Activated CD4-positive, alpha-beta T cell treated with anti-CD3 and anti-CD28 coated beads for 4 hours (primary cell): ENCODE data around the gene FCER1G.

ENCODE experiments used
- DNase-seq, 2 donors: peaks; one replicate each; pipeline ENCODE4 v3.0.0-alpha.2; 2020

Gene FCER1G

DNA sequence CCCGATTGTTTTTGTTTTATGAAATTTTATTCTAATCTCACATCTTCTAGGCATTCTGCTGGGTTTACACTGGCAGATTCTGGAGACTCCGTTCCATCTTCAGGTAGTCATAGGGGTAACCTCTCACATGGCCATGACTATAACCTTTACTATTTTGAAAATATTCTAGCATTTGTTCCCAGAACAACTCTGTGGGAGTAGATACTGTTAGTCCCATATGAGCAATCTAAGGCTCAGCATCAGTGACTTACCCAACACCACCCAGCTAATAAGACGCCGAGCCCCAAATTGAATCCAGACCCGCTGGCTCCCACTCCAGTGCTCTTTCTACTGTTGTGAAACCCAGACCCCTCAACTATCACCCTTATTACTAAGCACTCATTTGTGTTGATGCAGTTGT is 26.1 kb upstream of the FCER1G start:
- no peak for DNase-seq

DNA sequence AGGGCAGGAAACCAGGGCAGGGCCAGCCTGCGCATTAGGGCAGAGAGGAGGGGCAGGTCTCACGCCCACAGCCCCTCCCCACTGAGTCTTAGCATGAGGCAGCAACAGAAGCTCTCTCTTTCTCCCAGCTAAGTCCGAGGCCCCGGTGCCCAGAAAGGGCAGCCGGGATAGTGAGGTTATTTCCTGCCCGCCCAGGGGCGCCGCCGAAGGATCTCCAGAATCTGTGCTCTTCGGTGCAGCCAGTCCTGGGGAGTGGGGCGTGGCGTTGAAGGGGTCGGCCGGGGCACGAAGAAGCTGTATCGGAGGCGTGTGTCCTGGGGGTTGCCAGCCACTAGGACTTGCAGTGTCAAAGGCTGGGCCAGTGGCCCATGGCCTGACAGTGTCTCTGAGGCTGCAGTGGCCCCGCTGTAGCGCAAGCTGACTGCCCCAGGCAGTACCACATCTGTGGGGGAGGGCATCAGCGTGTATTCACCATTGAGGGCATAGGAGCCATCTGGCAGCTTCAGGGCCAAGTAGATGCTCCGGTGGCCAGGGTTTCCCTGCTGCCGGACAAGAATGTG is 24.1 kb upstream of the FCER1G start:
- DNase-seq, result no peak

DNA sequence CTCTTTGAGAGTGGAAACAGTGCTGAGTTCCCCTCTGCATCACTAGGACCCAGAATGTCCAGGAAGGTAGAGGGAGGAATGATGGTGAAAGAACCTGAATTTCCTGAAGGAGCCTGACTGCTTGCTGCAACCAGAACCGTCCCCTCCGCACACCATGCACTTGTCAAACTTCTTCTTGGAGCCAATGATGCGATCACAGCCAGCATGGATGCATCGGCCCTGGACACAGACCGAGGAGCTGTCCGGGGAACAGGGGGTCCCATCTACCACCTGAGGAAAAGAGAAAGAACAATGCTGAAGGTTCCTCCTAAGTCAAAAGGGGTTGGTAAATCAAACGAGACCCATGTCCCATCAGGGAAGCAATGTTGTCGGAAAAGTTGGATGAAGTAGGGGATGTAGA is 23.1 kb upstream of the FCER1G start:
- no peak for DNase-seq

DNA sequence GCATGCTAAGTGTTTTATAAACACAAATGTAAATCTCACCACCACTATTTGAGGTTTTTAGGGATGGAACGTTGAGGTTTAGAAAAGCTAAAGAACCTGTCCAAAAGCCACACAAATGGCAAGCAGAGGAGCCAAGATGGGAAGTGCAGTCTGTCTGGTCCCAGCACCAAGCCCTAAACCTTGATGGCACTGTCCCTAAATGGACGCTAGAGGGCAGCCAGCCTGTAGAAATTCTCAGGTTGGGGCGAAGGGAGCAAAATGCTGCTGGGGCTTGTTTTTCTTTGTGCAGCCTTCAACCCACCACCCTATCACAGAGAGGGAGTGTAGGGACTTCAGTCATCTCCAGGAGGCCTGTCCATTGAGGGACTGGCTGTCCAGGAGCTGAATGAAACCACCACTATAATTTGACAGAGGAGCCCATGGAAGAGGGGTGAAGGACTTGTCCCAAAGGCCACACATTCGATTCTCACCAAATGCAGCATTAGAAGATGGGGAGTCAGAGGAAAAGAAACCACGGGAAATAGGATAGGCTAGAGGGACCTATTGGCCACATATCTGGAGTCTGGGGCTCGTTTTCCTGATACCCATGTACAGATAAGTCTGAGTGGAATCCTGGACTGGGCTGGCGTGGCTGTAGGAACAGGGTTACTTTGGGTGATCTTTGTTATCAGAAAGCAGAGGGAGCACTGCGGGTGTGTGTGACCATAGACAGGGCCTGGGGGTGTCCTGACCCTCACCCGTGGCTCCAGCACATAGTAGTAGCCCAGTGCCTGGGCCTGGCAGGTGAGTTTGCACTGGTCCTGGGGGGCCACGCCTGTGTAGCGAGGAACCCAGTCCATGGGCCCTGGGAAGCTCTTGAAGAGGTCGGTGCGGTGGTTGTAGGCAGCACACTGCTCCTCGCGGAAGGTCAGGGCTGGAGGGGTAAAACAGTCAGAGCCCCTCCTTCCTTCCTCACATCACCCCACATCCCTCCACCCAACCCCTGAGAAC is 22.3 kb upstream of the FCER1G start:
- peak; percentile 64 to 67 for DNase-seq

DNA sequence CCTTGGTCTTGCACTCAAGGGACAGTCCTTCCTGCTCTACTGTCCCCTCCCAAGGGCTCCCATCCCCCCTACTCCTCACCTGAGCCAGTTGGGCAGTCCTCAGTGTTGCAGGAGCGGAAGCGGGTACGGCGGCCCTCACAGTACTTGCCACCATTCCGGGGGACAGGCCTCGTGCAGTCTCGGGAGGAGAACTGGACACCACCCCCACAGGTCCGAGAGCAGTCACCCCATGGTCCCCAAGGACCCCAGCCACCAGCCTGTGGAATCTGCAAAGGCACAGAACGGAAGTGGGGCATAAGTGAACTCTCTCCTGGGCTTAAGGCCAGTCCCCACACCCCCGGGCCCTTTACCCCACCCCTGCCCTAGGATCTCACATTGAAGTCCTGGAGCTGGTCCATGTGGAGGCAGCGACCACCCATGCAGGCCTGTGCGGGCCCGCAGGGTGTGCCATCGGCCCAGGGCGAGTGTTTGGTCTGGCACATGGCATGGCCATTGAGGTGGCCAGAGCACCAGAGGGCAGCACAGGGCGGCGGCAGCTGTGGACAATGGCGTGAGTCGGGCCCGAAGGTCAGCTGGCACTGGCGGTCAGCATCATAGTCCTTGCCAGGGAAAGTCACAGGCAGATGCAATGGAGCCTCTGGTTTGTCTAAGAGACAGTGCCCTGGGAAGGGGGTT is 21.4 kb upstream of the FCER1G start:
- no peak for DNase-seq

DNA sequence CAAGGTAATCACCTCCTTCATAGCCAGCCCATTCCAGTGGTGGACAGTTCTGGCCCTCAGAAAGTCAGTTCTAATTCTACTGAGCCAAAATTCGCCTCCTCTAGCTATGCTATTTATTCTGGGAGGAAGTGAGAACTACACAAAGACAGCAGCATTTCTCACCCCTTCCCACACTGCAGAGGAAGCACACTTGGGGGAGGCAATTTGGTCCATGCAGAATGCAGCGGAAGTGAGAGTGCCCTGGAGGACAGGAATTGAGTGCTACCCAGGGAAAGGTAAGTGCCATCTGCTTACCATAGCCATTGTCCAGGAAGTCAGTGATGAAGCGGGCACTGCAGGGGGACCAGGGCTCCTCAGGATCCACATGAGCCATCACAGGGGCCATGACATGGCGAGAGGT is 19.9 kb upstream of the FCER1G start:
- DNase-seq, result no peak

DNA sequence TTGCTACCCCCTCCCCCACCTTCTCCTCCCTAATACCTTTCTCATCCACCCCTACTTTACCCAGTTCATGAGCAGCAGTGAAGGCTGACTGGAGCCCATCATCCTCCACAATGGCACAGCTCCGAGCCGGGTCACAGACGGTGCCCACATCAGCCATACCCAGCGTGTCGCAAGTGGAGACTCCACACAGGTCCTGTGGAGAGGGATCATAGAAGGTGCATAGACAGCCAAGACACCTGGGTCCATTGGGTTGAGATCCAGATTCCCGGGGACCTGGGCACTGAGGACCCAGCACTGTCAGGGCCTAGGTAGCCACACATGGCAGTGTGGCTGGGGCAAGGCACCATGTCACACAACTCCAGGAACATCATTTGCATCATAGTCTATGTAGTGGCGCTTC is 19.0 kb upstream of the FCER1G start:
- no peak for DNase-seq

DNA sequence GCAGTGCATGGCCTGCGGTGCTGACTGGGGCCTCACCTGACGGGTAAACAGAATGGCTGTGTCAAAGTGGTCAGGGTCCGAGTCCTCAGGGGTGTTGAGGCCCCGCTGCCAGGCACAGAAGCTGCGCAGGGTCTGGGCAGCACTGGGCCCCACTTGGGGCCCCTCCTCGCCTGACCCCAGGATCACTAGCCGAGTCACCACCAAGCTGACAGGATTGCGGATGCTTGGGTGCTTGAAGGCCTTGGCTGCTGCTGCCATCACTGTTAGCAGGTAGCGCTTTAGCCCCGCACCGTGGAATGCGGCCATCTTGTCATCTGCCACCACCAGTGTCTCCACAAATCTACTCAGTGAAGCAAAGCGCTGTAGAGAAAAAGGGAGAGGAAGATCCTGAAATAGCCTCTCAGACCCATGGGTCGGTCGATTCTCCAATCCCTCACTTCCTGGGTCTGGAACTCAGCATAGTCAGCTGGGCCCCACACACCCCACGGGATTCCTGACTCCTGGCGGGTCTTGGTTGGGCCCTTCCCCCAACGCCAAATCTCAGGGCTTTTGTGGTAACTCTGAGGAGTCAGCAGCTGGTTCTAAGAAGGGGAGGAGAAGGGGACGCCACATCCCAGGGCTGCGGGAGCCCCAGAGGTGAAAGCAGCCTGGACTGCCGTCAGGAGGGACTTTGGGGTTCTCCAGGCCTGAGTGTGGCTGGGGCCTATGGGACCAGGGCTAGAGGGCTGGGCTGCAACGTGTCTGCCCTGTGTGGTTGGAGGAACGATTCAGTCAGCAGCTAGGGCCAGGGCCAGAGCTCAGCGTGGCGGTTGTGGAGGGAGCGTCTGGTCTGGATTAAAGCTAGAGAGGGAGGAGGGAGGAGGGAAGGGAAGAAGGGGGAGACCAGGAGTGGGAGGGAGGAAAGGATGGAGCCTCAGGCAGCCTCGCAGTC is 18.3 kb upstream of the FCER1G start:
- no peak for DNase-seq

DNA sequence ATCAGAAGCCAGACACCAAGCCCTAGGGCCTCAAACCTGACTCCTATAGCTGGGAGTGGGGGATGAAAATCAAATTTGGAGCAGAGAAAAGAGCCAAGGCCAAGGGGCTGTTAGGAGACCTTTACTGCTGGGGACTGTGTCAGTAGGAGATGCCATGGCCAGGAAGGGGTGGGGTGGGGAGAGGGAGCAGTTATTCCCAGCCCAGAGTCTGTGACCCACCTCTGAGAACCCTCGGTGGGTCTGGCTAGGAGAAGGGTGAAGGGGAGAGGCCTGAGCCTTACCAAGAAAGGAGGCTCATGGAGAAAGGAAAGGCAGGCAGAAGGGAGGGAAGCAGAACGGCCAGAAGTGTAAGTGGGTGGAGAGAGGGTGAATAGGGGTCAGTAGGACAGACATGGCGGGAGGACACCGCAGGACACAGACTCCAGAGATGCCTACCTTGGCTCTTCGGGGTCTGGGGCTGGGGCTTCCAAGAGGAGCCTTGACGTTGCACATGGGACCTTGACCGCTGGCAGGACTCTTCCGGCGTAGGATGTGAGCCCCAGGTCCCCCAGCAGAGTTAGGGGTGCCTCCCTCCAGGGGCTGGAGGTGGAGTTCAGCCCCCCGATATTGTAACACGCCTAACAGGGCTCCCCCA is 17.4 kb upstream of the FCER1G start:
- DNase-seq, result no peak

DNA sequence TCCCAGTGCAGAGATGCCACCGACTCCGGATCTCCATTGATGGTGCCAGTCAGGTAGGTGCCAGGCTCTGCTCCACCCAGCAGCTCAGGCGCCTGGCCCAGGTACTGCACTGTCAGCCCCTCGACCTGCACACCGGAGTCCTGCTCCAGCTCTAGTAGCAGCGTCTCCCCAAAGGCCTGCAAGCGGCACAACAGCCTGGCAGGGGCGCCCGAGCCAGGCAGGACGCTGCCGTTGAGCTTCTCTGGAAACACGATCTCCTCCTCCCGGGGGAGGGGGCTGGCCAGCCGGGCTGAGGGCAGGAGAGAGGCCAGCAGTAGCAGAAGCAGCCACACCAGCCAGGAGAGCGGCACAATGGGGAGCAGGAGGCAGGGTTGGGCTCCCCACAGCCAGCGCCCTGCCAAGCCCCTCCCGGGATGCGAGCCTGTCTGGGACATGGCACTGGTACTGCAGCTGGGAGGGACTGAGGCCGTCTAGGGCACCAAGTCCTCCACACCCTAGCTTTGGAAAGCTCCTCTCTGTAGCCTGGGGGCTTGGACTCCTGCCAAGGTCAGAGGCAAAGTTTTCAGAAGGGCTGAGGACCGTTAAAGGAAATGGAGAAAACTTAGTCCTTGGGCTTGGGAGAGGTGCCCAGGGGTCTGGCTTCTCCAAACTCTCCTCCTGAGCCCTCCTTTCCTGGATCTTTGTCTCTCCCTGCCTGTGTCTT is 16.8 kb upstream of the FCER1G start:
- no peak for DNase-seq

DNA sequence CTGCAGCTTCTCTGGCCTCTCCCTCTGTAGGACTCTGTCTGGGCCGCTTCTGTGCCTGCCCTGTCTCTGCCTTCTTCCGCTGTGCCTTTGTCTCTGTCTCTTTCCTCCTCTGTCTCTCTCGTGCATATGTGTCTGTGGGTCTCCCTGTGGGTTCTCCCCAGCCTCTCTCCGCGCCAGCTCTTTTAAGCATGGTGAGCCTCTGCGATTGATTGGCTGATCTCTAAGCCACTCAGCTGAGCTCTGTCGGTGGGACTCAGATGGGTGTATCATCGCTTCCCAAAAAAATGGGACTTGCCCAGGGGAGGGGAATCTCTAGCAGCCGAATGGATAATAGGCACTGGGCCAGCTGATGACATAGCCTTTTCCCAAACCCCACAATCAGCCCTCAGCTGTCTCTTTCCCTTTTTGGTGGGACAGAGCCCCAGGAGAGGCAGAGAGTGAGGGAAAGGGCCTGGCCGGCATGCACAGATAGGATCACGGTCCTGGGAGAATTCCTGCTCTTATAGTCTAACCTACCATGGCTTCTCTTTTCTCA is 16.1 kb upstream of the FCER1G start, which contains the start of gene ADAMTS4:
TSS of gene ADAMTS4 (minus strand) at position 158 of the 535 bp plus-strand sequence. CDS start 427 bp downstream, outside the sequence.
- DNase-seq, result no peak

DNA sequence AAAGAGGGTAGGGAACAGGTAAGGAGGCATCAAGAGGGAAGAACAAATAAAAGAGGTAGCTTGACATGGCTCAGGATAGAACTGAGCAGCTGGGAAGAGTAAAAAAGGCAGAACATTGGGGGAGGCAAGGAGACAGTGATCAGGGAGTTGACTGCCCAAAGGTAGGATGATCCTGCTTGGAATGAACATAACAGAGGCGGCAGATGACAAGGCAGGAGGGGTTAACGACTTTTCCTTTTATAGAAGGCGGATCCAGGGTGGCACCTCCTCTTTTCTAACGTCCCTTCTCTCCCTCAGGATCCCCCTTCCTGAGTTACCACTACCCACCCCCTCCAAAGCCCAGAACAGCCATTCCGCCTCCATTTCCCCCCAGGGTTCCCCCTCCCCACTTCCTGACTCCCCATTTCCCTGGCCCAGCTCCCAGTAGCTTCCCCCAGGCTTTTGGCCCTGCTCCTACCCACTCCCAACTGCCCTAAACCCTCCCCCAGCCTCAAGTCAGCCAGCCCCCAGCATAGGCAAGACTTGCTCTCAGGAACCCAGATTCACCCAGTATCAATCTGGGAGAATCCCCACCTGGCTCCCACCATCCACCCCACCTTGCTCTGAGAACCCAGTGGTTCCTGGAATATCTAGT is 15.5 kb upstream of the FCER1G start:
- no peak for DNase-seq

DNA sequence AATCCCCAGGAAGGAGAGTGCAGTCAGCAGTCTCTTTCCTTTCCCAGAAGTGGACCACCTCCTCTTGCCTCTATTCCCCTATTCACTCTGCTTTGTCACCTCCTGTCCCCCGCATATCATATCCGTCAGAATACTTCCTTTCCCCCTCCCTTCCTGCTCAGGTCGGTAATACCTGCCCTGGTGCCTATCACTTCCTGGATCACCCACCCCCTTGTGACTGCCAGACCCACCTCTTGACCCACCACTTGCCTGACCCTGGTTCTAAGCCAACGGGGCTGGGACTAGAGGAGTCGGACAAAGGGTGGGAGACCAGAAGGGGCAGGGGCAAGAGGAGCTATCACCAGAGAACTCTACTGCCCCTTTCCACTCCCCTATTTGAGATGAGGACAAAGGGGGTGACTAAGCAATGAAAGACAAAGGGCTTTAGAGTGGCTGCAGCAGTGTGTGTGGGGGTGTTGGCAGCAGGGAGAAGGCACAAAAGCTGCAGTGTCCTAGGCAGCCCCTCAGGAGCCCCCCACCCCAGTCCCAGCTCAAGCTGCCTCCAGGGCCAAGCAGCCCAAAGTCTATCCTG is 14.6 kb upstream of the FCER1G start:
- no peak for DNase-seq

DNA sequence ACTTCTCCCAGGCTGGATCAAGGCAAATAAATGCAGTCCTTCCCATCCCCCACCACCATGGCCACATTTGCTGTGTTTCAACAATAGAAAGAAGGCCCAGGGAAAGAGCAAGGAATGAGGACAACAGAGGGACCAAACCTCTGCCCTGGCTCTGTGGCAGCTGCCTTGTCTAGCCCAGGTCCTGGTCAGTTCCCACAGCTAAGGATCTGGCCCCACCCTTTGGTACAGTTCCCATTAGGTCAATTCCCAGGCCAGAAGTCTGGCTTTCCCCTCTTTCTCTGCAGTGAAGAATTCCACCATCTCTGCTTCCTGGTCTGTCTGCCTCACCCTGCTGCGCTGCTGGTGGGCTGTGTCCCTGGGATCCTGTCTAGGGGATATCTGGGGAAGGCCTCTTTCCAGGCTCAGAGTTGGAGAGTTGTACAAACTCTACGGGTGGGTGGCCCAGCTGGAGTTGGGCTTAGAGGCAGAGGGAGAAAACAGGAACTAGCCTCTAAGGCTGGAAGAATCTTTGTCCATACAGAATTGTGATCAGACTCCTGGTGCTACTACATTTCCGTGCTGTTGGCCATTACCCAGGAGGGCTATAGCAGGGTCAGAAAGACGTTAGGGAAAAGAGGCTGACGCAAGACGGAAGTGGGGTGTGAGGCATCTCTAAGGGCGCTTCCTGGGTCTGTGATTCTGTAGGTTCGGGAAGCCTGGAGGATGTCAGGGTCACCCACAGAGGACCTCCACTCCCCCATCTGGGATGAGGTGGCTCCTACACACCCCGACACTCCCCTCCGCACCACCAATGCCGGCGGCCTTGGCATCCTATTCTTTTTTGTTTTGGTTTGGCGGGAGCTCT is 13.9 kb upstream of the FCER1G start:
- no peak for DNase-seq

DNA sequence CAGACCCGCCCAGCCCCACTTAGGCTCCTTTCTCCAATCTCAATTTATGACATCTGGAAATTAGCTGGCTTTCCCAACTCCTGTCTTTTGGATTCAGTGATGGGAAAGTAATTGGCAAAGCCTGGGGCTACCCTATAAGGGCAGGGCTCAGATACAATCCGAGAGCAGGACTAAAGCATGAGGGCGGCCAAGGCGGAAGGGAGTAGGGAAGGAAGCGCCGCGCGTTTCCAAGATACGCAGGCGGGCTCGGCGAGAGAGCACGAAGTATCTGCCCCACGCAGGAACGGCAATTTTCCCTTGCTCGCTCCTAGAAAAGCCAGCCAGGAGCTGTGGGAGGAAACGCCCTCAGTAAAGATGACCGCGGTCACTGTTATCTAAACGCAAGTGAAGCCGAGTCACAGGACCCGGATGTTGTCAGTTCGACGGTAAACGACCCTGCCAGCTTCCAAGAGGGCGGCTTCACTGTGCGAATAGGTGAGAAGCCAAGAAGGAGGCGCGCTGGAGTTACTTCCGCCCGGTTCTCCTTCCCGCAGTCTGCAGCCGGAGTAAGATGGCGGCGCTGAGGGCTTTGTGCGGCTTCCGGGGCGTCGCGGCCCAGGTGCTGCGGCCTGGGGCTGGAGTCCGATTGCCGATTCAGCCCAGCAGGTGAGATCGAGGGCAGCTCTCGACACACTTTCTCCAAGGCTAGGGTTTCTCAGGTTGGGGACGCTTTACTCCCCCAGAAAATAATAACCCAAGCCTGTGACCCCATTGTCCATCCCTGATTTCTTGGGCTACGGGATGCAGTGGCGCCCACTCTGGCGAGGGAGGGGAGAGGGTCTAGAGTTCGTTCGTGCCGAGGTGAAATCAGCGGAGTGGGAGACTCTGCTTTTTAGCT is 13.0 kb upstream of the FCER1G start, which contains the start of gene NDUFS2:
TSS of gene NDUFS2 (plus strand) at position 532 of the 877 bp plus-strand sequence. CDS start at position 551, 19 bp downstream.
- peak; percentile 95 for DNase-seq

DNA sequence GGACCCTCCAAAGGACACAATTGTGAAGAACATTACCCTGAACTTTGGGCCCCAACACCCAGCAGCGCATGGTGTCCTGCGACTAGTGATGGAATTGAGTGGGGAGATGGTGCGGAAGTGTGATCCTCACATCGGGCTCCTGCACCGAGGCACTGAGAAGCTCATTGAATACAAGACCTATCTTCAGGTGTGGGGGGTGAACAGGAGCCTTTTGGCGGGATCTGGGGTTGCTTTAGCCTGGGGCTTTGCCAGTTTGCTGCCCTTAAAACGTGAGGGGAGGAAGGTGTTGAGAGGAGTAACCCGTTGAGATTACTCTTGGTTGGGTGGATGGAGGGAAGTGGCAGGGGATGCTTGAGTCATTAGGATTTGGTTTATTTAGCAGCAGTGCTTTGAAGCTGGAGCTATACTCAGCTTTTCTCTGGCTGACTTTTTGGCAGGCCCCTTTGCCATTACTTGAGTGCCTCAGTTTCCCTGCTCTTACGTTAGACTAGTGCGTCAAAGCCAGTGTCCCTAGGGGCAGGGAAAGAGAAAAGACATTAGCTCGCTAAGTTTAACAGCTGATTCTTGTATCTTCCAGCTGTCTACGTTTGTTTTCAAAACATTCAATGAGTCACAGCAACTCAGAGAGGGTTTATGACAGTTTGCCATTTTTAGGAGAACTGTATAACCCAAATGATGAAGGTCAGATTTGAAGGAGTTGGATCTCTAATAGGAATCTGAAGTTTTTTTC is 8.5 kb upstream of the FCER1G start:
- no peak for DNase-seq

DNA sequence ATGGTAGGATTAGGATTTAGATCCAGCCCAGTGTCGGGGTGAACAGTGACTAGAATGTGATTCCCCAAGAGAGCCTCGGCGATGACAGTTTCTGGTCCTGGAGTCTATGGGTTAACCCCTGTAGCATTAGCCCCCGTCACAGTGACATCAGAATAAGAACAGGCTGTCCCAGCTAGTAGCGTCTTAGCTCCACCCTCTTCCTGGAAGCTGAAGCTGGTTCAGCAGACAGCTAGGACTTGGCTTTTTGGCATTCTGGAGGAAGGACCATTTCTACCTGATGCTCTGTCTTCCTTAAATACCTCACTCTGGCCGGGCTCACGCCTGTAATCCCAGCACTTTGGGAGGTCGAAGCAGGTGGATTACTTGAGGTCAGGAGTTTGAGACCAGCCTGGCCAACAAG is 7.9 kb upstream of the FCER1G start:
- no peak for DNase-seq
